Left renal pelvis (tissue), 4 donors: ENCODE measurements around the gene SRPK2. TPM values are rescaled to one million over a fixed set of nuclear protein-coding genes. Genes with fewer than 3 reads are reported as not detected.

ENCODE experiments used
- DNase-seq, 4 donors: peaks; one replicate each; pipeline ENCODE4 v3.0.0-alpha.2; 2013; ENCODE audit warnings: low read depth in 4 of 4, low spot score in 3 of 4
- polyA plus RNA-seq, 4 donors: library from polyadenylated mRNA; unstranded; fragments of 120-200 nt; gene quantifications; one replicate each; pipeline ENCODE4 v1.2.1, GENCODE V29; 2013; ENCODE audit not compliant: insufficient read length in 4 of 4

Gene SRPK2
- polyA plus RNA-seq, 4 donors = 49.2 to 67.3 (median 56.3) TPM

DNA sequence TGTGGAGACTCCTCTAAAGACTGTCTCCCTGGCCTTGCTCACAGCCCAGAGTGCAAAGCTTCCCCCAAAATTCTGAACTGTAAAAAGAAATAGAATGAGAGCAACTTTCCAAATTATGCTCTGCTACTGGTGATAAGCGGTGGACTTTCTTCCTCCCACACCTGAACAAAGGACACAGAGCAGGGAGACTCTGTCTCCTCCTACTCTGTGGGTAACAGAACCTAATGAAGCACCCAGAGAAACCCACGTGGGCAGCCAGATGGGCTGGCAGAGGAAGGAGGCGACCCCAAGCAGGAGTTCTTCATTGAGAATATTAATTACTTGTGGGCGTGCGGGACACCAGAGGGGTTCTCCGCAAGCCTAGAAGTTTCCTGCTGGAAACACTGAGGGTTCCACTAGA is 235.2 kb downstream of the SRPK2 start:
- DNase-seq = no peak

DNA sequence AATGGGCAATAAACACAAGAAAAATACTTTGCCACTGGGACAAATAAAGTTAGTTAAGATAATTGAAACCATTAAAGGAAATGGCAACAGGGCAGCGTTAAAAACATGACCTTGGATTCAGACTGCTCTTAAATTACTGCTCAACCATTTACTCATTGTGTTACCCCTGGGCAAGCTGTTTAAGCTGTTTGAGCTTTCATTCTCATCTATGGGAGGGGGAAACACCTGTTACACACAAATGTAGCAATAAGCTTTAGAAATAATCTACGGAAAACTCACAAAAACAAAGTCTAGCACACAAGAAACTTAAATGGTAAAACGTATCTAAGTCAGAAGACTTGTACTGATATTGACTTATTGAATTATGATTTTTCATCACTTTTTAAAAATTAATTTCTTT is 237.6 kb downstream of the SRPK2 start:
- no peak for DNase-seq

DNA sequence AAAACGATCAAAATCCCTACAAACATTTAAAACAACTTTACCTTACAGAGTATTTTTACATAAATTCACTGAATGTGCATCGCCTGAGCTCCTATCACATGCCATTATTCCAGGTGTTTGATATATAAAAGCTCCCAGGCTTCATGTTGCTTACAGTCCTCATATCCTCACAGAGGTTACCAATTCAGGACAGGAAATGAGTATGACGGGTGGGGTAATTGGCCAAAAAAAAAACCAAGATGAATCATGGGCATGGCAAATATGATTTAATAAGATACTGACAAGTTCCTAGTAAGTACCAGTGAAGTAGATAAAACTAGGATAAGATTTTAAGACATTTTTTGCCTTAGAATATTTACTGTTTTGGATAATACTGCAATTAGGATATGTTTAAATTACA is 238.9 kb downstream of the SRPK2 start:
- no peak for DNase-seq

DNA sequence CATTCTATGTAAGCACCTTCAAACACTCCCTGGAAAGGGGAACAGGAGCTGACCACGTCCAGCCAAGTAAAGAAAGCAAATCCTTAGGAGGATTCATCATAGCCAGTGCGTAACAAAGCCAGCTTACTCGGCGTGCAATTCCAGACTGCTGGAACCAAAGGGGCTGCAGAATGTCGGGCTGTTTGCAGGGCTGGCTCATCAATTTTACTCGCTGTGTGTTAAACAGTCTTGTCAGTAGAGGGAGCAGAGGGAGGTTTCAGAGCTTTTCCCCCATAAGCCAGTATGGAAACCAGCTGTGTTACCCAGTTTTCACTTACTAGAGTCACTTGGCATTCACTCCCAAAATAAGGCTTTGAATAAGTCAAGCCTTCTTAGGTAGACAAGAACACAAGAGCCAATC is 247.7 kb downstream of the SRPK2 start:
- DNase-seq = no peak

DNA sequence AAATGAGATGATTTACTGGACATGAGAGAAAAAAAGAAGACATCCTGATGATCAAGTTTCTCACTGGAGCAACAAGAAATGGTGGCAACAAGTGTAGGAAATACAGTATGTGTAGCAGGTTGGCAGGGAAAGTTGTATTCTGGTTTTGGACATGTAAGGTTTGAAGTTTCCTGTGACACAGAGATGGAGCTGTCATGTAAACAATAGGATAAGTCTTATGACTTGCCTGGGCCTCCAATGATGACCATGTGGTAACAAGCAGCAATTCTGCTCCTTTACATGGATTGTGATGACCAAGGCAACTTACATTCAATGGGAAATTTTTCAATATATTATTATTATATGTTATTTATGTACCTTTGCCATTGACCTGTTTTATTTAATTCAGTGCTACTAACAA is 249.3 kb downstream of the SRPK2 start:
- no peak for DNase-seq

DNA sequence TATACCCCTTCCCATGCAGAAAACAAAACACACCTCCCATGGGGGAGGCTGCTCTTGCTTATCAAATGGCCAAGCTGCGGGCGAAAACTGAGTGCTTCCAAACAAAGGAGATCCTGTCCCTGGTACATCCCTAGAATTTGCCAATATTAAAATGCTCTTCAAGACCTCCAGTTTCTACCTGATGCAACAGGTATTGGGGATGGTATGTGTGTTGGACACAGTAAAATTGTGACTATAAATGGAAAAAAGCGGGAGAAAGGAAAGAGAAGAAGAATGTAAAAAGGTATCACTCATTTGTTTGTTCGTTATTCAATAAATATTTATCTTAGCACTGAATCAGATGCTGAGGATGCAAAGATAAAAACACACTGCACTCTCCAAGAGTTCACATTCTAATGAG is 250.8 kb downstream of the SRPK2 start:
- no peak for DNase-seq

DNA sequence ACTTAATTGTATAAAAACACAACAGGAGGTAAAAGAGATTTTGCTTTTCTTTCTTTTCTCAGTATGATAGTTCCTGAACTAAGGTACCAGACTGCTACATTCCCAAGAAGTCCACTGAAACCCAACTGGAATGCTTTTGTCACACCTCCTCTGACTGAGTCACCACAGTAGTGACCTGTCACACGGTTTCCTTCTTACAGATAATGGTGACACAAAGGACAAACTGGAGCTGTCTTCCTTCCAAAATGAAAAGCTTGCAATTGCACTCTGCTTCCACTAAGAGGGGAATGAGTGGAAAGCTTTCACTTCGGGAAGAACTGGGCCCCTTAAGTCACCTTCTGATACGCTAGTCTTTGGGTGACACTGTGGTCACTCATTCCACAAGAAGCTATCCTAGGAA is 252.5 kb downstream of the SRPK2 start:
- DNase-seq = no peak

DNA sequence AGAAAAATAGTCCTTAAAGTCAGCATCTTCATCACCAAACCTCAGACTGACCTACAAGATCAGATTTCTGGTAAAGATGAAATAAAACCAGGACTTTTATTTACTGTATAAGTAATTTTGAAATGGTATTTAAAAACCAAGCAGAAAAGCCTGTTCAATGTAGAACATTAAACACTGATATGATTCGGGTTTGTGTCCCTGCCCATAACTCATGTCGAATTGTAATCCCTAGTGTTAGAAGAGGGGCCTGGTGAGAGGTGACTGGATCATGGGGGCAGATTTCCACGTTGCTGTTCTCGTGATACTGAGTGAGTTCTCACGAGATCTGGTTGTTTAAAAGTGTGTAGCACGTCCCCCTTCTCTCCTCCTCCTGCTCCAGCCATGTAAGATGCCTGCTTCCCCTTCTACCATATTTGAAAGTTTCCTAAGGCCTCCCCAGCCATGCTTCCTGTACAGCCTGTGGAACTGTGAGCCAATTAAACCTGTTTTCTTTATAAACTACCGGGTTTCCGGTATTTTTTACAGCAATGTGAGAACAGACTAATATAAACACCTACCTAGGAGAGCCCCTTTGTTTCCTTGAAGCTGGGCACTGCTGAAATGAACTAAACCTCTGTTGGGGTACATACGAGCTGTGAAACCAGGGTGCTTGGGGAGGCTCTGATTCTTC is 254.6 kb downstream of the SRPK2 start:
- DNase-seq = no peak

DNA sequence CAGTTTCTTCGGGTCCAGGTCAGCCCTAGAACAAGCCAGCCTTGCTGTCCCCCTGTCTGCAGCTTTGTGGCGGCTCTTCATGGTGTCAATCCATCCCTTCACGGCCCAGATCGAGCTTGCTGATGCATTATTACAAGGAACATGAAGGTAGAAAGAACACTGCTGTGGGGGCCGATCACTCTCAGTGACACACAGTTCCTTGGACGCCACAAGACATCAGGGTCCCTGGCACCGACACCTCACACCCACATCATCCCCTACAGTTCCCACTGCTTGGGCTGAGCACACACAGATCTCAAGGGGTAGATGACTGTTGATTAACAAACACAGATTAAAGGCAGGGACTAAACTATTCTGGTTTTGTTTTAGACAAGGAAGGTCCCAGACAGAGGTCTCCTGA is 255.4 kb downstream of the SRPK2 start:
- no peak for DNase-seq

DNA sequence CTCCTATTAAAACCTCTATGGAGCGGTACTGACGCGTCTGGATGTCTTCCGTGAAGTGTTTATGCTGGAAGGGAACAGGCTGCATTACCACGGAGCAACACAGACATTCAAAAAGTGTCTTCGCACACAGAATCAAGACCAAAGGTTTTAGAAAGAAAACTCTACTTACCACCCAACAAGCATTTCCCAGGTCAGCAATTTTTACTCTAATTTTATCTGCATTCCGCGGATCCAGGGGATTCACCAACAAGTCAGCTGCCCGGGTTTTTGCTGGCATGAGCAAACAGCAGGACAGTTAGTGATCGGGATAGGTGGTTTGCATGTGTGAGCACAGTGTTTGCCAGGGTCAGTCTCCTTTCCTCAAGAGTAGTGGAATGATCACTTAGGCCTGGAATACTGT is 255.9 kb downstream of the SRPK2 start:
- no peak for DNase-seq

DNA sequence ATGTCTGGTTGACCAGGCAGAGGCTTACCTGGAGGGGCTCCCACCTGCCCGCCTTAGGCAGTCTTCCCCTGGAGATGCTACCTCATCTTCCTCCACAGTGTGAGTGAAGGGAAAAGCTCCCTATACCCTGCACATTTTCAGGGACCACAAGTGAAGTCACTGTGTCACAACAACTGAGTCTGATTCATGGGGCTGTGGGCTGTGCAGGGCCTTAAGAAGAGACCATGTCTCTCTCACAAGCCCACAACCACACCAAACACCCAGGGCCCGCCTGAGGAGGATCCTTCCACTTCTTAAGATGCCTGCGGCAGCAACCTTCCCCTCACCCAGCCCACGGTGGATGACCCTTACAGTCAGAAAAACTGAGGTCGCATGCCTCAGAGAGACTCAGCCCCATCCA is 256.4 kb downstream of the SRPK2 start:
- DNase-seq = no peak

DNA sequence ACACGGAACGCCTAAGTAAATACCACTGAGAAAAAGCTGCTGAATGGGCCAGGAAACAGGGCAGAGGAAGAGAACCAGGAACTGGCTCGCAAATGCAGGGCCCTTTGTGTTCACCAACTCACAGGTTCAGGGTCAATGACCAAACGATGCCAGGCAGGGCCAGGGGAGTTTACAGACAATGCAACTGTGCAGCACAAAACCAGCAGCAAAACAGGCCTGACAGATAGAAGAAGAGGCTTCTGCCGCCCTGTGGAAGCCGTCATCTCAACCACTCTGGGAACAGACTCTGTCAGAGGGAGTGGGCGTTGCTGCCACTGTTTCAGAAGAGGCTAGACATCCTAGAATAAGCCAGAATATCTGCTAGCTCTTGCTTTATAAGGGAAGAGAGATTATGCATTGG is 256.8 kb downstream of the SRPK2 start:
- DNase-seq = no peak

DNA sequence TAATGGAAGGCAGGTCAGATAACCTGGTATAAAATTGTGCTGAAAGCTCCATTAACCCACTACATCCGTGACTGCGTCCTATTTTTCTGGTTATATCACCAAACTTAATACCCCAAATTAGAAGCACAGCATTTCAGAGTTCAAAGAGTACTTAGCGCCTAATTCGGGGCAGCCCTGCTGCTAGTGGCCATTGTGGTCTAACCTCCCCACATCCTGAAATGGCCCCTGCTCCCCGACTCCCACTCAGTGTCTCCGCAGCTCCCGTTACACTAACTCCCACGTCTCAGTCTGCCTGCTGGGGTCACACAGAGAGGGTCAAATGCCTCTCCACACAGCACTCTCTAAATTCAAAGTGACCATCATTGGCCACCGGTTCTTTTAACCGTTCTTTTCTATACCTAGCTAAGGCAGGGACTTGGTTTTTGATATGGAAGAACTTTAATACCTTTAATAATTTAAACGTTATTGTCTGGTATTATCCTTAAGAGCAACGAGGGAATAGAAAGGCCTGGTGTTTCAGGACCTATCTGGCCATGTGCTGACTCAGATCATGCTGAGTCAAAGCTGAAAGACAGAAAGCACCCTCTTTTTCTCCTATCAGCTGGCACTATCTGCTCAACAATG is 257.6 kb downstream of the SRPK2 start:
- DNase-seq = no peak

DNA sequence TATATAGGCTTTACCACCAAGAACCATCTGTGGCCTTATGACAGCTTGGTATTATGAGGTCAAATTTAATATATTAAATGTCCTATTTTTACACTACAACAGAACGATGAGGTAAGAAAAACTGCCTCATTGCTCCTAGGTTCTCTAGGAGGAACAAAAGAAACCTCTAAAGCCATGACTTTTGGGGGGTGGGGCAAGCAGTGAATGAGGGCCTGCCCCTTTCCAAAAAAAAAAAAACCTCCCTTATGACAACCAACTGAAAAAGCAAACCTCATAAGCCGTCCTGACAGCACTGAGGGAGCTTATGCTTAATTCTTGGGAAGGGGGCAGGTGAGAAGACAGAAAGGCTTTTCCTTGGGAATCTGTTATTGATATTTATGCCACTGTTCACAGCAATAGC is 258.1 kb downstream of the SRPK2 start:
- DNase-seq = no peak

DNA sequence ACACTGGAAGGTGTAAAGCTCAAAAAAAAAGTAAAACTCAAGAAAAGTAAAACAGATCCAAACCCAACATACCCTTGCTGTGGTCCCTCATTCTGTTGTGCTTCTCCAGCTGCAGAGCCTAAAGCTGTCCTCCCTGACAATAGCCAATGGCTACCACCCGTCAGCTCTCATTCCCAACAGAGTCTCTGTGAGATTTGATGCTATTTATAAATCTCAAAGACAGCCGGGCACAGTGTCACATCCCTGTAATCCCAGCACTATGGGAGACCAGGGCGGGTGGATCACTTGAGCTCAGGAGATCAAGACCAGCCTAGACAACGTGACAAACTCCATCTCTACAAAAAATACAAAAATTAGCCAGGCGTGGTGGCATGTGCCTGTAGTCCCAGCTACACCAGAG is 258.7 kb downstream of the SRPK2 start:
- DNase-seq = no peak

DNA sequence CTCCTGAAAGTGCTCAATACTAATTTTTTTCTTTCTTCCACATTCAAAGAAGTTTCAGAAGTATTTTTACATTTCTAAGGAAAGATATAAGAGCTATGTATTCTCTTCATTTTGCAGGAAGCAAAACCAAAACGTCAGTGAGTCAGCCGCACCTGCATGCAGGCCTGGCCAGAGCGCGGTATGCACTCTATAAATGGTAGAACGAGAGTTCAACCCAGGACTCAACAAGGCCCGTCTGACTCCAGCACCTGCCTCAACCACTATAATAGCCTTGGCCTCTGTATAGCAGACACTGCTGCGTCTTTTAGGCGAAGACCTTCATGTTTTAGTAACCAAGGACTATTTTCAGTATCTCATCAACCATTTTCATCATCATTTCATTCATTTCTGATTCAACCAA is 261.5 kb downstream of the SRPK2 start:
- DNase-seq = no peak

DNA sequence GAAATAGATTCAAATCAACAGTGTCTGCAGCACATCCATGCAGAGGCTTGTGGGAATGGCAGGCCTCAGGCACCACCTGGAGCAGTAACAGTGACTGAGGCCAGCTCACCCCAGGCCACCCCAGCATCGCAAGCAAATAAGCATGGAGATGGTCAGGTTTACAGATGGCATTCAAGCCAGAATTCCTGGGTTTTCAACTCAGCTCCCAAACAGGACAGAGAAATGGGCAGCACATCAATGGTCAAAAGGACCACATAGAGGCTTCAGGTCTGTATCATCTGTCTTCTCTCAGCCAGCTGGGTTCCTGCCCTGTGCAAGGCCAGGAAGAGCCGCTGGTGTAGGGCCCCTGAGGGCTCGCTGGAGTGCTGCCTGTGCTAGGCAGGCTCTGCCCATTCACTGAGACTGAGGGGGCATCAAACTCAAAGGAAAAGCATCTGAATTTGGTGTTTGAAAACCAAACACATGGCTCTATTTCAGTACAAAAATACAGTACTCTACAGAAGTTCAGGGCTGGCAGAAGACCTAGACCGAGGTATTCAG is 262.2 kb downstream of the SRPK2 start:
- DNase-seq = no peak

DNA sequence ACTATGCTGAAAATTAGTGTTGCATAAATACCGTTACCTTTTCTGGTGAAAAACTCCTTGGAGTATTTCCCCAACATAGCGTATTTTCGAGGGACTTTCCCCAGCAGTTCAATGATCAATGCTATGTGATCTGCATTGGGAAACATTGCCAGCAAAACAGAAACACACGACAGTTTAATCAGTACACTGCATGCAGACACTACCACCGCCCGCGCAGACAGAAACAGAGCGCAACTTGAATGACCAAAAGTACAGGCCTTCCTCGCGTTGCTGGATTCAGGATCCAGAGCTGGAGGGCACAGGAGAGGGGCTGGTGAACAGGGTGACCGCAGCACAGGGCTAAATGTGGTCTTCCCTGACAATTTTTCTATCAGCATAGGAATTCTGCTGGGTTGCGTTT is 263.0 kb downstream of the SRPK2 start:
- no peak for DNase-seq

DNA sequence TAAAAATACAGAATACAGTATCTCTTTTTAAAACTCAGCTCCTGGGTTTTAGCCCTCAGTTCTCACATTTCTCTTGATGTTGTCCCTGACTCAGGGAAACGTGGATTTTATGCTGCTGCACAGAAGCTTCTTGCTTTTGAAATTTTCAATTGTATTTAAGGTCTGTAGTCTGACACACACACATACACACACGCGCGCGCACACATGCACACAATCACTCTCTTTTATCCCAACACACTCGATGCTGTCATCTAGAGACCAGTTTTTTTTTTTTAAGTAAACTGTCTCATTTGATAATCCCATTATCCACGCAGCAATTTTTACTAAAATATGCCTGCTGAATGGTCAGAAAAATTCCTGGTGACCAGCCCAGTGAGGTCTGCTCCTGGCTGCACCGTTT is 266.1 kb downstream of the SRPK2 start:
- no peak for DNase-seq

DNA sequence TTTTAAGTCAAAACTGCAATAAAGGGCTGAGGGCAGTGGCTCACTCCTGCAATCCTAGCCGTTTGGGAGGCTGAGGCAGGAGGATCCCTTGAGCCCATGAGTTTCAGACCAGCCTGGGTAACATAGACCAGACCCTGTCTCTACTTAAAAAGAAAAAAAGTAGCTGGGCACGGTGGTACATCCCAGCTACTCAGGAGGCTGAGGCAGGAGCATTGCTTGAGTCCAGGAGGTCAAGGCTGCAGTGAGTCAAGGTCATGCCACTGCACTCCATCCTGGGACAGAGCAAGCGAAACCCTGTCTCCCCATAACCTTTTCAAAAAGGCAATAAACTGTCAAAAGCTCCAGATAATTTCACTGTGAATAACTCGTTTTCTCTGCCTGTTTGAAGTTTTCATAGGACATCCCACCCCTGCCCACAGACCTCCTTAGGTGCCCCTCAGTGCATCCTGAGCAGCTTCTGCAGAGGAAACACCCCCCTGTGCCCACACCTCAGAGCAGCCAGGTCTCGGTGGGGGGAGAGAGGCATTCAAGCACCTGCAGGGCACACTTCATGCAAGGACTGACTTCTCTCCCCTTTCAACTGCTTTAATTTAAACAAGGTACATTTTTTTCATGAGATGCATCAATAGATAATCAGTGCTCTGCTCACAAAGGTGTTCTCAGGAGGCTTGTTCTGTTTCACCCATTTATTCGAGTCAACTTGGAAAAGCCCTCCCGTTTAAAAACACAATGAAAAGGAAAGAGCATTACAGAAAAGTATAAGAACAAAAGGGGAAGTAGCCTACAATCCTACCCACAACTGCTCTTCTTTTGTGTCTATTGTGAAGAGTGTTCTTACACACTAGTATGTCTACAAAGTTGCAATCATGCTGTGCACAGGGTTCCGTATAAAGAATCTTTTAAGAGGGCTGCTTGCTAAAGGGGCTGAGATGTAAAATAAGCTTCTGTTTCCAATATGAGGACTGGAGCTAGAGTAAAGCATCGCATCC is 269.8 kb downstream of the SRPK2 start:
- no peak for DNase-seq
